CD4-positive, alpha-beta T cell treated with Interferon gamma for 1 hour (primary cell): ENCODE data around the gene B4GALNT4.
"Not testable (repeated sequence)": the region's sequence is repeated elsewhere in the genome, so short reads cannot be mapped to it uniquely, and the experiment has no call there.

Source experiments
- DNase-seq: peaks from one replicate; pipeline ENCODE4 v3.0.0-alpha.2; 2020

B4GALNT4 gene

GRCh38 chr11:394858-395655 lies 25.8 kb downstream of the B4GALNT4 start:
- DNase-seq = no peak

GRCh38 chr11:395866-396265 lies 26.6 kb downstream of the B4GALNT4 start:
- DNase-seq = no peak

- DNase-seq = peak; percentile 36
These were observed 27.2 kb downstream of the B4GALNT4 start for GRCh38 chr11:396511-396947.

GRCh38 chr11:396948-397548 lies 27.7 kb downstream of the B4GALNT4 start:
- peak; percentile 66 for DNase-seq

- DNase-seq = no peak
These were observed 29.5 kb downstream of the B4GALNT4 start for GRCh38 chr11:398826-399225.

GRCh38 chr11:399731-400211 lies 30.5 kb downstream of the B4GALNT4 start:
- no peak for DNase-seq

GRCh38 chr11:400241-400689 lies 31.0 kb downstream of the B4GALNT4 start:
- DNase-seq = no peak

GRCh38 chr11:401196-401595 lies 31.9 kb downstream of the B4GALNT4 start:
- not testable (repeated sequence) for DNase-seq

GRCh38 chr11:403021-403760 lies 33.9 kb downstream of the B4GALNT4 start:
- no peak for DNase-seq

GRCh38 chr11:403761-404431 lies 34.6 kb downstream of the B4GALNT4 start:
- no peak for DNase-seq

GRCh38 chr11:404551-405264 lies 35.4 kb downstream of the B4GALNT4 start:
- no peak for DNase-seq

- DNase-seq = no peak
These were observed 36.1 kb downstream of the B4GALNT4 start for GRCh38 chr11:405323-405953.

- no peak for DNase-seq
These were observed 36.9 kb downstream of the B4GALNT4 start for GRCh38 chr11:405954-406795.

GRCh38 chr11:406796-407650 lies 37.7 kb downstream of the B4GALNT4 start:
- DNase-seq = peak; percentile 97

GRCh38 chr11:407651-408123 lies 38.4 kb downstream of the B4GALNT4 start:
- no peak for DNase-seq

- no peak for DNase-seq
These were observed 39.1 kb downstream of the B4GALNT4 start for GRCh38 chr11:408154-409007.

- no peak for DNase-seq
These were observed 39.8 kb downstream of the B4GALNT4 start for GRCh38 chr11:409008-409599.
